22Rv1 (cell line): ENCODE results near the gene ESYT1.

ENCODE experiments used
- CTCF ChIP-seq: fragments of 450-650 bp; IDR thresholded peaks from 2 replicates; pipeline ENCODE4 v1.5.1; 2017; ENCODE audit warnings: mild to moderate bottlenecking
- ZFX ChIP-seq: fragments of 450-650 bp; IDR thresholded peaks from 2 replicates; pipeline ENCODE4 v1.6.1; 2017; ENCODE audit warnings: antibody characterized with exemption, borderline replicate concordance

GRCh38 chr12:56127888-56128669 lies at the start of gene ESYT1:
- TF ChIP-seq CTCF (peak; percentile 23; the same call in 1 of the 2 replicates), ZFX (no peak)
